ENCODE results near the gene OR1C1.

DNA sequence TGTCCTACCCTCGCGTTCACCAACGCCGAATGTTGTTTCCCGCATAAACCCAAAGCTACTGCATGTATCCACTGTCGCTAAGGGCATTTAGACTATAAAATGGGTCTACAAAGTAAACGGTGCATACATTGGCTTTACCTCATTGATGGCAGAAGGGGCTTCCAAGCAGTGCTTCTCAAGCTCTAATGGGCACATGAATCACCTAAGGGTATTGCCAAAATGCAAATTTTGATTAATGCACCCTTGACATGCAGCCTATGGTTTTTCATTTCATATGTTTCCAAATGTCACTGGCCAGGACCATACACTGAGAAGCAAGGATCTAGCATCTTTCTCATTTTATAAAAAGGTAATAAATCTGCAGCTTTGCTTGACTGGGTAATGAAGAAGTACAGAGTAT, 46.6 kb downstream of the OR1C1 start:
- TF ChIP-seq NFRKB (IDR thresholded peaks at IDR 0.05) (no peak), SP1 (IDR thresholded peaks at IDR 0.05) (no peak), SUZ12 (IDR thresholded peaks at IDR 0.05) (no peak), HDGF (IDR thresholded peaks at IDR 0.05; ENCODE audit: borderline replicate concordance) (no peak), BHLHE40 (IDR thresholded peaks at IDR 0.05; ENCODE audit: borderline replicate concordance) (no peak), FOXA1 (IDR thresholded peaks at IDR 0.05) (no peak), L3MBTL2 (conservative IDR thresholded peaks at IDR 0.05) (no peak), FOXK2 (IDR thresholded peaks at IDR 0.05) (no peak), TARDBP (IDR thresholded peaks at IDR 0.05) (no peak), FOXM1 (IDR thresholded peaks at IDR 0.05; ENCODE audit: borderline replicate concordance) (no peak), ELF4 (IDR thresholded peaks at IDR 0.05) (no peak)
